ENCODE data around the gene NOXO1. TPM values are rescaled to one million over a fixed set of nuclear protein-coding genes. Genes with fewer than 3 reads are reported as not detected.
A peak's percentile ranks its signal among the peaks of the same experiment; 100 is the strongest.

Gene NOXO1
- total RNA-seq, 1 donor from 2014 or later, result 0.63 TPM

GRCh38 chr16:1944612-1945199, 36.6 kb downstream of the NOXO1 start:
- no peak for DNase-seq (ENCODE audit: extremely low spot score, unreplicated experiment)
- Mint-ChIP-seq H3K36me3 (no peaks in the 10 kb centered on the region), H3K27me3 (no peaks in the 10 kb centered on the region), H3K4me3 (peak overlapping the region; percentile 57), H3K9me3 (no peaks in the 10 kb centered on the region), H3K27ac (no peak overlapping the region), H3K4me1 (ENCODE audit: unreplicated experiment) (peaks cover 4% of the 10 kb centered on the region)
- no peak for TF ChIP-seq CTCF (conservative IDR thresholded peaks at IDR 0.05)

- Mint-ChIP-seq H3K36me3 (no peaks in the 10 kb centered on the region), H3K4me3 (peak within 1 kb of the TSS; percentile 88), H3K27ac (peak within 1 kb of the TSS; percentile 53), H3K9me3 (no peaks in the 10 kb centered on the region), H3K4me1 (ENCODE audit: unreplicated experiment) (peaks cover 4% of the 10 kb centered on the region), H3K27me3 (no peaks in the 10 kb centered on the region)
- peak; percentile 43 for TF ChIP-seq CTCF (conservative IDR thresholded peaks at IDR 0.05)
- DNase-seq (ENCODE audit: extremely low spot score, unreplicated experiment), result peak; percentile 99
Measured at GRCh38 chr16:1942810-1943726, 38.2 kb downstream of the NOXO1 start, which contains the start of gene MSRB1. Gene MSRB1 (minus strand): TSS chr16:1943199. CDS start chr16:1943156, 43 bp downstream.

- H3K9me3 Mint-ChIP-seq, result no peaks in the 10 kb centered on the region
- H3K4me1 Mint-ChIP-seq (ENCODE audit: unreplicated experiment), result peaks cover 4% of the 10 kb centered on the region
- no peaks in the 10 kb centered on the region for H3K36me3 Mint-ChIP-seq
- H3K27me3 Mint-ChIP-seq, result no peaks in the 10 kb centered on the region
- DNase-seq (ENCODE audit: extremely low spot score, unreplicated experiment), result no peak
- TF ChIP-seq CTCF (conservative IDR thresholded peaks at IDR 0.05), result no peak
- H3K4me3 Mint-ChIP-seq, result peak overlapping the region; percentile 88
- peak overlapping the region; percentile 48 for H3K27ac Mint-ChIP-seq
Measured at GRCh38 chr16:1942047-1942809, 39.0 kb downstream of the NOXO1 start.

GRCh38 chr16:1941162-1942046, 39.9 kb downstream of the NOXO1 start:
- peak; percentile 29 for TF ChIP-seq CTCF (conservative IDR thresholded peaks at IDR 0.05)
- Mint-ChIP-seq H3K27me3 (no peaks in the 10 kb centered on the region), H3K36me3 (no peaks in the 10 kb centered on the region), H3K4me1 (ENCODE audit: unreplicated experiment) (peaks cover 4% of the 10 kb centered on the region), H3K4me3 (peak overlapping the region; percentile 88), H3K9me3 (no peaks in the 10 kb centered on the region), H3K27ac (peak overlapping the region; percentile 48)
- DNase-seq (ENCODE audit: extremely low spot score, unreplicated experiment), result no peak
